GM12872 (cell line): ENCODE measurements around the gene PRPH.
A peak's percentile ranks its signal among the peaks of the same experiment; 100 is the strongest.

Source experiments
- TF ChIP-seq, protein P1 (sequence below): IDR thresholded peaks from 3 replicates; pipeline ENCODE4 v1.5.1; 2011; ENCODE audit warnings: low read depth, mild to moderate bottlenecking, low read length, moderate library complexity; ENCODE audit not compliant: insufficient read depth

Gene PRPH

DNA sequence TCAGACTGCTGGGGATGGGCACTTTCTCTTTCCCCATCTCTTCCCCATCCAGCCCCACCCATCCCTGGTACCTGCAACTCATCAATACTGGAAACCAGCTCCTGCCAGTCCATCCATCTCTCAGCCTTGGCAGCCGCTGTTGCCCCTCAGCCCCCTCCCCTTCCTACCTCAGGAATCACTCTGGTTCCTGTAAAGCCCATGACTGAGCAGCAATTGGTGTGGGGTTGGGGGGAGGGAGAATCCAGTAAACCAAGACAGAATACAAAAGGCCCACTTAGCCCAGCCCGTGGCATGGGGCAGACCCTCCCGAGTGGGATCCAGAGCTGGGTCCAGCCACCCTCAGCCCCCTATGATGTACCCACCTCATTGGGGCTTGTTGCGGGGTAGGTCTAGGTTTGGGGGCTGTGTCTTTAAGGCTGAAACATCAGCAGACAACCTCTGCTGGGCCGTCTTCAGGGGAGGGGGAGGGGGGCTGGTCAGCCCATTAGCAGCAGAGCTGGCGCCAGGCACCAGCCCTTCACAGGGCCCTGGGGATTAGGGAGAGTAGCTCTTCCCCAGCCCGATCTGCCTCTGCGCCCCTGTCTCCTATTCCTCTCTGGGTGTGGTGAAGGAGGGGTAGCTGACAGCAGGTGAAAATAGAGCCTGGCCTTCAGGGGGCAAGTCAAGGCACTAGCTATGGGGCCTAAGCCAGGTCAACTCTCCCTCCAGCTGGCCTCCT lies 702 bp upstream of the PRPH start:
- TF ChIP-seq, protein P1, sequence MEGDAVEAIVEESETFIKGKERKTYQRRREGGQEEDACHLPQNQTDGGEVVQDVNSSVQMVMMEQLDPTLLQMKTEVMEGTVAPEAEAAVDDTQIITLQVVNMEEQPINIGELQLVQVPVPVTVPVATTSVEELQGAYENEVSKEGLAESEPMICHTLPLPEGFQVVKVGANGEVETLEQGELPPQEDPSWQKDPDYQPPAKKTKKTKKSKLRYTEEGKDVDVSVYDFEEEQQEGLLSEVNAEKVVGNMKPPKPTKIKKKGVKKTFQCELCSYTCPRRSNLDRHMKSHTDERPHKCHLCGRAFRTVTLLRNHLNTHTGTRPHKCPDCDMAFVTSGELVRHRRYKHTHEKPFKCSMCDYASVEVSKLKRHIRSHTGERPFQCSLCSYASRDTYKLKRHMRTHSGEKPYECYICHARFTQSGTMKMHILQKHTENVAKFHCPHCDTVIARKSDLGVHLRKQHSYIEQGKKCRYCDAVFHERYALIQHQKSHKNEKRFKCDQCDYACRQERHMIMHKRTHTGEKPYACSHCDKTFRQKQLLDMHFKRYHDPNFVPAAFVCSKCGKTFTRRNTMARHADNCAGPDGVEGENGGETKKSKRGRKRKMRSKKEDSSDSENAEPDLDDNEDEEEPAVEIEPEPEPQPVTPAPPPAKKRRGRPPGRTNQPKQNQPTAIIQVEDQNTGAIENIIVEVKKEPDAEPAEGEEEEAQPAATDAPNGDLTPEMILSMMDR: no peak

DNA sequence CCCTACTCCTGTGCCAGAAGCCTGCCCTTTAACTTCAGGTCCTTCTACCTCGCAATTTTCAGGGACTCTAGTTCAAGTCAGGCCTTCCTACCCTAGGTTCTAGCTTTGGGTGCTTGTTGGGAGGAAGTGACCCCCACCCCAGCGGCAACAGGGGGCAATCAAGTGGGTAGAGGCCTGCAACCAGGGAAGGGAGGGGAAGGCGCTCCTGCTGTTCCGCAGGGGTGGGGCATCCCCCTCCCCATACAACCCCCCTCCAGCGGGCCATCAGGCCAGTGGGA lies 204 bp upstream of the PRPH start:
- TF ChIP-seq, protein P1: no peak

DNA sequence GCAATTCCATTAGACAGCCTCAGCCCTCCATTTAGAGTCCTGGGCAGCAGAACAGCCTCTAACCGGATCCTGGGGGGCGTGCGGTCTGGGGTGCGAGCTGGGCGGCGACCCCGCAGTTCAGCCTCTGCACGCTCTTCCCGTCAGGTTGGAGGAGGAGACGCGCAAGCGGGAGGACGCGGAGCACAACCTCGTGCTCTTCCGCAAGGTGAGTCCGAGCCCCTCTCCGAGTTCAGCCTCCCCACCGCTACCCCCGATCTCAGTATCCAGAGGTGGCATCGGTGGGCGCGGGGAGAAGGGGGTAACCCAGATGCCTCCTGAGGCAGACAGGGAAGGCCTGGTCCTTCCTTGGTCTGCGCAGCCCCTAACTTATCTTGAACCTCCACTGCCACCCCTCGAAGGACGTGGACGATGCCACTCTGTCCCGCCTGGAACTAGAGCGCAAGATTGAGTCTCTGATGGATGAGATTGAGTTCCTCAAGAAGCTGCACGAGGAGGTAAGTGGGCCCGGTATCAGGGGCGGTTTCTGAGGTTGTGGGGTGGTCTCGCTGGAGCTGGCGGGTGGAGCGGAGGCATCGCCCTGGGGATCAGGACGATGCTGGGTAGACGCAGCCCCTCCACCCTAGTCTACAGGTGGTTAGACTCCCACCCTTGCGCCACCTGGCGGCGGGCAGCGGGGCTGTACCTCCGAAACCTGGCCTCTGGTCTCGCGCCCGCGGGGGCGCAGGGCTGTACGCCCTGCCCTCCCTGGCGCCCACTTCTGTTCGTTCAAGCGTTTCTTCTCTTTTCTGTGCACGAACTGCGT lies 1.3 kb downstream of the PRPH start:
- TF ChIP-seq, protein P1: peak; percentile 96

DNA sequence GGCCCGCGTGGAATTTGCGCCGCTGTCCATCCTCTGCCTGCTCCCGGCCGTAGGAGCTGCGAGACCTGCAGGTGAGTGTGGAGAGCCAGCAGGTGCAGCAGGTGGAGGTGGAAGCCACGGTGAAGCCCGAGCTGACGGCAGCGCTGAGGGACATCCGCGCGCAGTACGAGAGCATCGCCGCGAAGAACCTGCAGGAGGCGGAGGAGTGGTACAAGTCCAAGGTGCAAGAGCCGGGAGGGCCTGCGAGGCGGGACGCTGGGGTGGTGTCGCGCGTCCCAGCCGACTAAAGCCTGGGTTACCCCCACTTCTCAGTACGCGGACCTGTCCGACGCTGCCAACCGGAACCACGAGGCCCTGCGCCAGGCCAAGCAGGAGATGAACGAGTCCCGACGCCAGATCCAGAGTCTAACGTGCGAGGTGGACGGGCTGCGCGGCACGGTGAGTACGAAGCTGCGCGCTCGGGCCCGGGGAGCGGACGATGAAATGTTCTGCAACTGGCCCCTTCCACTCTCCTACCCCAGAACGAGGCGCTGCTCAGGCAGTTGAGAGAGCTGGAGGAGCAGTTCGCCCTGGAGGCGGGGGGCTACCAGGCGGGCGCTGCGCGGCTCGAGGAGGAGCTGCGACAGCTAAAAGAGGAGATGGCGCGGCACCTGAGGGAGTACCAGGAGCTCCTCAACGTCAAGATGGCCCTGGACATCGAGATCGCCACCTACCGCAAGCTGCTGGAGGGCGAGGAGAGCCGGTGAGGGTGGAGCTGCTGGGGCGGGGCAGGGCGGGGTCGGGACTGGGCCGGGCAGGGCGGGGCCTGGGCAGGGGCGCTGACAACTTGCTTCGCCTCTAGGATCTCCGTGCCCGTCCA lies 2.1 kb downstream of the PRPH start:
- TF ChIP-seq, protein P1: no peak

DNA sequence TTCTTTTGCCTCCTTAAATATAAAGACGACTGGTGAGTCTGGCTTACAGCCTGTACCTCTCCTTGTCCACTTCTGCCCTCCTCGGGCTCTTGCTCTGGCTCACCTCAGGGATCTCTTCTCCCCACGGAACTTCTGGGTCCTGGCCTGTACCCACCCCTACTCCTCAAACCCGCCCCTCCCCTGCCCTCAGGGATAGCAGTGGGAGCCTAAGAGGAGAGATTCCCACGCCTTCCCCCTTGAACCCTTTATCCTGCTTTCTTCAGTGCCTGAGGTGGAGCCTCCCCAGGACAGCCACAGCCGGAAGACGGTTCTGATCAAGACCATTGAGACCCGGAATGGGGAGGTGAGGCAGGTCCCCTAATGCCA lies 2.7 kb downstream of the PRPH start:
- TF ChIP-seq, protein P1: no peak

DNA sequence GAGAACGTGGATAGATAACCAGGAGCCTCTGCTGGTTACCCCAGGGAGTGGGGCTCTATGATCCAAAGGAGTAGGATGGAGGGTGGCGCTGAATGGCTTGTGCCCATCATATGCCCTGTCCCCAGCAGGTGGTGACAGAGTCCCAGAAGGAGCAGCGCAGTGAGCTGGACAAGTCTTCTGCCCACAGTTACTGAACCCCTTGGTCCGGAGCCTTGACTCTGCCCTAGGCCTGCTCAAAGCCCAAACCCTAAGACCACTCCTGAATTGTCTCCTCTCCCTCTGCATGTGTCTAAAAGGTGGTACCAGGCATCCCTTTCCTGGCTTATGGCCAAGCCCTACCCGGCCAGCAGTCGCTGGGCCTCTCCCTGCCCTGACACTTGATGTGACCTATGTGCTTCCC lies 3.2 kb downstream of the PRPH start:
- TF ChIP-seq, protein P1: peak; percentile 49; the same call in 2 of the 3 replicates

DNA sequence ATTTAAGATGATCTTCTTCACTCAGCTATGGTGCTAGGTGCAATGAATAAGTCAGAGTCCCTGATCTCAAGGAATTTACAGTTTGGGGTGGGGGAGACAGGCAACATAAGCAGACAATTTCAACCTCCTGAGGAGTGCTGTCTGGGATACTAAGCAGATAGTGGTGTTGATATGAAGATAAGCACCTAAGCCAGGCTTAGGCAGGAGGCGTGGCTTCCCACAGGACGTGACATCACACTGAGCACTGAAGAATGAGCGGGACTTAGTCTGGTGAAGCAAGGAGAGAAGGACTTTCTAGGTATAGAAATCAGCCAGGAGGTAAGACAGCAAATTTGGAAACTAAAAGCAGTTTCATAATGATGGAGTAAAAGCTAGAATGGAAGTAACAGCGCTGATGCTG lies 6.8 kb downstream of the PRPH start:
- TF ChIP-seq, protein P1: no peak
